Occipital lobe (tissue), 2 donors: Measurements from ENCODE around the gene FLG. TPM values are rescaled to one million over a fixed set of nuclear protein-coding genes. Genes with fewer than 3 reads are reported as not detected.
"Not testable (repeated sequence)": the region's sequence is repeated elsewhere in the genome, so short reads cannot be mapped to it uniquely, and the experiment has no call there.

Experiments
- DNase-seq: peaks from one replicate; lab custom pipeline; 2025; lab: John Stamatoyannopoulos, UW
- total RNA-seq: library from RNA; depleted of rRNA; stranded (reverse); fragments of >200 nt; gene quantifications from one replicate; pipeline ENCODE4 v1.2.3, GENCODE V29; 2014

FLG gene
- total RNA-seq, 1 donor from 2014 or later: not detected

GRCh38 chr1:152303139-152303872 is 21.7 kb downstream of the FLG start:
- not testable (repeated sequence) for DNase-seq

- DNase-seq: not testable (repeated sequence)
Observed at GRCh38 chr1:152256394-152256793, 68.6 kb downstream of the FLG start.

Other genes with a start within 250 kb of the FLG start
- not detected for gene TCHHL1, start 236.2 kb downstream of the FLG start, total RNA-seq
- gene TCHH, start 209.8 kb downstream of the FLG start, total RNA-seq: not detected
- gene RPTN, start 166.0 kb downstream of the FLG start, total RNA-seq: not detected
- not detected for gene HRNR, start 101.0 kb downstream of the FLG start, total RNA-seq
- not detected for gene FLG2, start 34.8 kb upstream of the FLG start, total RNA-seq
- not detected for gene CRNN, start 89.0 kb upstream of the FLG start, total RNA-seq
- not detected for gene LCE5A, start 185.6 kb upstream of the FLG start, total RNA-seq
- gene CRCT1, start 189.2 kb upstream of the FLG start, total RNA-seq: not detected
- gene LCE3E, start 241.5 kb upstream of the FLG start, total RNA-seq: not detected